Measurements from ENCODE around the gene SLC5A10. TPM values are rescaled to one million over a fixed set of nuclear protein-coding genes. Genes with fewer than 3 reads are reported as not detected.

Gene SLC5A10
- total RNA-seq, 4 donors from 2014 or later = not detected

DNA sequence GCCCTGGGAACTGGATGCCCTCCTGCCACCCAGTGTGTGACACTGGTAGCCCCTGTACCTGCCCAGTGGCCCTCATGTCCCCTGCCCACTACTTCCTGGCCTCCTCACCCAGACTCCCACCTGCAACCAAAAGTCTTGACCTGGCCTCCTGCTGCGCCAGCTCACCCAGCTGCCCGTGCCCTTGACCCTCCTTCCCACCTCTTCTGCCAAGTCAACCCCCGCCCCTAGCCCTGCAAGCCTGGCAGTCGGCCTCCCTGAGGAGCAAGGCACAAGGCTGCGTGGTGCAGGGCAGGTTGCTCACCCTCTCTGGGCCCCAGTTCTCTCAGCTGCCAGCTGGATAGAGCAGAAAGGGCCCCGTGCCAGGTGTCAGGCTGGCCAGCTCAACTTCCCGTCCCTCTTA is 64.9 kb downstream of the SLC5A10 start:
- no peak overlapping the region for H3K4me3 ChIP-seq
- no peaks in the 10 kb centered on the region for H3K9me3 ChIP-seq
- no peak for DNase-seq
- H3K27me3 ChIP-seq = no peaks in the 10 kb centered on the region
- H3K4me1 ChIP-seq = peaks cover 2 to 13% (median 12%) of the 10 kb centered on the region in 4 donors
- 82% methylated on average over 7 of the region's 7 CpGs; no CpG with 5 or more reads in 1 of the 2 donors for WGBS, 2 donors (ENCODE audit: low coverage in 1 of 2)
- in situ Hi-C loops (cut with MboI; ENCODE audit: low pct_ligation_motif_present in 1 of 4, low pct_unique_long_range_greater_than_20kb in 1 of 4, low sequenced_read_pairs in 3 of 4) (no loop called here), intact Hi-C loops (cut with DNase I; ENCODE audit: low total_unique reads) (no loop called here)
- H3K36me3 ChIP-seq = no peaks in the 10 kb centered on the region
- H3K27ac ChIP-seq = no peak overlapping the region
- TF ChIP-seq EP300 (IDR thresholded peaks at IDR 0.05; ENCODE audit: low read depth) (no peak), POLR2A (IDR thresholded peaks at IDR 0.05) (no peak), POLR2AphosphoS5 (IDR thresholded peaks at IDR 0.05) (no peak)
- TF ChIP-seq, protein P1, sequence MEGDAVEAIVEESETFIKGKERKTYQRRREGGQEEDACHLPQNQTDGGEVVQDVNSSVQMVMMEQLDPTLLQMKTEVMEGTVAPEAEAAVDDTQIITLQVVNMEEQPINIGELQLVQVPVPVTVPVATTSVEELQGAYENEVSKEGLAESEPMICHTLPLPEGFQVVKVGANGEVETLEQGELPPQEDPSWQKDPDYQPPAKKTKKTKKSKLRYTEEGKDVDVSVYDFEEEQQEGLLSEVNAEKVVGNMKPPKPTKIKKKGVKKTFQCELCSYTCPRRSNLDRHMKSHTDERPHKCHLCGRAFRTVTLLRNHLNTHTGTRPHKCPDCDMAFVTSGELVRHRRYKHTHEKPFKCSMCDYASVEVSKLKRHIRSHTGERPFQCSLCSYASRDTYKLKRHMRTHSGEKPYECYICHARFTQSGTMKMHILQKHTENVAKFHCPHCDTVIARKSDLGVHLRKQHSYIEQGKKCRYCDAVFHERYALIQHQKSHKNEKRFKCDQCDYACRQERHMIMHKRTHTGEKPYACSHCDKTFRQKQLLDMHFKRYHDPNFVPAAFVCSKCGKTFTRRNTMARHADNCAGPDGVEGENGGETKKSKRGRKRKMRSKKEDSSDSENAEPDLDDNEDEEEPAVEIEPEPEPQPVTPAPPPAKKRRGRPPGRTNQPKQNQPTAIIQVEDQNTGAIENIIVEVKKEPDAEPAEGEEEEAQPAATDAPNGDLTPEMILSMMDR (IDR thresholded peaks at IDR 0.05) = no peak

GRCh38 chr17:19017401-19017800 is 65.4 kb downstream of the SLC5A10 start:
- H3K36me3 ChIP-seq = no peaks in the 10 kb centered on the region
- H3K9me3 ChIP-seq = no peaks in the 10 kb centered on the region
- no peak overlapping the region for H3K4me3 ChIP-seq
- intact Hi-C loops (cut with DNase I; ENCODE audit: low total_unique reads) = no loop called here
- WGBS, 2 donors (ENCODE audit: low coverage in 1 of 2) = 78% methylated on average over 12 of the region's 12 CpGs; no CpG with 5 or more reads in 1 of the 2 donors
- H3K4me1 ChIP-seq = peaks cover 0 to 11% (median 7%) of the 10 kb centered on the region in 4 donors
- H3K27ac ChIP-seq = no peak overlapping the region
- no peak for TF ChIP-seq POLR2AphosphoS5 (IDR thresholded peaks at IDR 0.05)
- no peak for TF ChIP-seq EP300 (IDR thresholded peaks at IDR 0.05; ENCODE audit: low read depth)
- no peak for TF ChIP-seq POLR2A (IDR thresholded peaks at IDR 0.05)
- TF ChIP-seq, protein P1 (IDR thresholded peaks at IDR 0.05) = no peak
- H3K27me3 ChIP-seq = no peaks in the 10 kb centered on the region
- no peak for DNase-seq
- in situ Hi-C loops (cut with MboI; ENCODE audit: low pct_ligation_motif_present in 1 of 4, low pct_unique_long_range_greater_than_20kb in 1 of 4, low sequenced_read_pairs in 3 of 4) = no loop called here

DNA sequence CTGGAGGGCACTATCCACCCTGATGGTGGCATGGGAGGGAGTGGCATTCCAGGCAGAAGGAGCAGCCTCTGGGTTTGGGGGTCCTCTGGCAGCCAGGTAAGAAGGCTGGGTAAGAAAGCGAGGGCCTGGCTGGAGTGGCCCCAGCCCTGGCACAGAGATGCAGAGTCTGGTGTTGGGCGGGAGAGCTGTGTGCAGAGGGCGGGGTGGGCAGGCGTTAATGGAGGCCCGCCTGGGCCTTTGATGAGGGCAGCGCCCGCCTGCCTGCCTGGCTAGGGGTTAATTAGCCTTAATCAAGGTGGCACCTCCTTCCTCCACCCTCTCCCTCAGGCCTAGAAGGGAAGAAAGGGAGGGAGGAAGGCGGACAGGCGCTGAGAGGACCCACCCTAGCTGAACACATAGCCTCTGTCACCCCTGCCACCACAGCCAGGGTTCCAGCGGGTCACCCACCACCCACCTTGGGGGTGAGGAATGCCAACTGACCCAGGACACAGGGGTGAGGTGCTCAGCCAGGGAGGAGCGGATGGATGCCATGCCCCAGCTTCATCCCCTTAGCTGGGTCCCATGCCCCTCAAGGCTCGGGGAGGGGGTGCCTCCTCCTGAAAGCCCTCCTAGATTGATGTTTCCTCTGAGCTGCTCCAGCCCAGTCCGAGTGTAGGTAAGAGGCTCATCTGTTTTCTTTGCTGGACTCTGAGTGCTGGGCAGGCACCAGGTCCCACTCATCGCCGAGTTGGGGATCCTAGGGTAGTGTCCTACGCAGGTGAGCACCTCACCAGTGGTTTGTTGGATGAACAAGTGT is 66.0 kb downstream of the SLC5A10 start:
- in situ Hi-C loops (cut with MboI; ENCODE audit: low pct_ligation_motif_present in 1 of 4, low pct_unique_long_range_greater_than_20kb in 1 of 4, low sequenced_read_pairs in 3 of 4) = no loop called here
- TF ChIP-seq, protein P1 (IDR thresholded peaks at IDR 0.05) = no peak
- TF ChIP-seq POLR2A (IDR thresholded peaks at IDR 0.05) (no peak), EP300 (IDR thresholded peaks at IDR 0.05; ENCODE audit: low read depth) (no peak), POLR2AphosphoS5 (IDR thresholded peaks at IDR 0.05) (no peak)
- DNase-seq = peak; percentile 35
- no peak overlapping the region for H3K4me3 ChIP-seq
- no peaks in the 10 kb centered on the region for H3K27me3 ChIP-seq
- peaks cover 0 to 11% (median 6%) of the 10 kb centered on the region in 4 donors for H3K4me1 ChIP-seq
- H3K36me3 ChIP-seq = no peaks in the 10 kb centered on the region
- 70% methylated on average over 16 of the region's 16 CpGs; no CpG with 5 or more reads in 1 of the 2 donors for WGBS, 2 donors (ENCODE audit: low coverage in 1 of 2)
- intact Hi-C loops (cut with DNase I; ENCODE audit: low total_unique reads) = no loop called here
- H3K9me3 ChIP-seq = no peaks in the 10 kb centered on the region
- no peak overlapping the region for H3K27ac ChIP-seq

GRCh38 chr17:19018600-19018950 is 66.6 kb downstream of the SLC5A10 start:
- 87% methylated on average over 6 of the region's 6 CpGs; no CpG with 5 or more reads in 1 of the 2 donors for WGBS, 2 donors (ENCODE audit: low coverage in 1 of 2)
- no peaks in the 10 kb centered on the region for H3K36me3 ChIP-seq
- H3K27ac ChIP-seq = no peak overlapping the region
- H3K9me3 ChIP-seq = no peaks in the 10 kb centered on the region
- intact Hi-C loops (cut with DNase I; ENCODE audit: low total_unique reads) = no loop called here
- in situ Hi-C loops (cut with MboI; ENCODE audit: low pct_ligation_motif_present in 1 of 4, low pct_unique_long_range_greater_than_20kb in 1 of 4, low sequenced_read_pairs in 3 of 4) = no loop called here
- H3K4me1 ChIP-seq = peaks cover 0 to 11% (median 6%) of the 10 kb centered on the region in 4 donors
- H3K4me3 ChIP-seq = no peak overlapping the region
- H3K27me3 ChIP-seq = no peaks in the 10 kb centered on the region
- TF ChIP-seq POLR2A (IDR thresholded peaks at IDR 0.05) (no peak), POLR2AphosphoS5 (IDR thresholded peaks at IDR 0.05) (no peak), EP300 (IDR thresholded peaks at IDR 0.05; ENCODE audit: low read depth) (no peak)
- TF ChIP-seq, protein P1 (IDR thresholded peaks at IDR 0.05) = no peak
- DNase-seq = no peak

Data from transverse colon (tissue), 4 donors.